H1 (cell line): ENCODE results near the gene TSPAN3. TPM values are rescaled to one million over a fixed set of nuclear protein-coding genes. Genes with fewer than 3 reads are reported as not detected.

Experiments used
- CTCF ChIA-PET: fragments of 300-600 bp; sonication (Branson Sonifier 250); formaldehyde crosslinking; loops from one replicate; lab custom pipeline; 2021; ENCODE audit not compliant: partially characterized antibody; lab: Charles Lee
- POLR2A ChIA-PET: fragments of 300-600 bp; sonication (Branson Sonifier 250); formaldehyde crosslinking; loops from one replicate; lab custom pipeline; 2021; ENCODE audit warnings: inconsistent platforms; ENCODE audit not compliant: partially characterized antibody; lab: Charles Lee
- DNase-seq, 2 experiments: peaks; one replicate each; pipeline versions ENCODE4 v3.0.0 to v3.0.0-alpha.2; 2010 to 2022; ENCODE audit warnings: low spot score in 2 of 2, low read depth in 1 of 2, mixed read lengths in 1 of 2
- FAIRE-seq: peaks from 2 replicates; lab custom pipeline; 2011; peaks lifted over from hg19 to GRCh38; lab: Jason Lieb, UNC
- H2AFZ ChIP-seq: 2 replicates; pipeline ENCODE4 v1.8.1; 2012; ENCODE audit warnings: low read length, inconsistent platforms
- H2AK5ac ChIP-seq: 2 replicates; pipeline ENCODE4 v1.6.1; 2013; ENCODE audit warnings: low read depth, low read length
- H2BK120ac ChIP-seq: replicated peaks from 2 replicates; pipeline ENCODE3; 2013; ENCODE audit warnings: low read depth, low read length, inconsistent platforms
- H2BK12ac ChIP-seq: 2 replicates; pipeline ENCODE4 v1.6.1; 2013; ENCODE audit warnings: low read depth, low read length
- H2BK15ac ChIP-seq: 2 replicates; pipeline ENCODE4 v1.6.1; 2013; ENCODE audit warnings: low read length
- H2BK20ac ChIP-seq: 2 replicates; pipeline ENCODE4 v1.6.1; 2013; ENCODE audit warnings: low read length
- H2BK5ac ChIP-seq: 2 replicates; pipeline ENCODE4 v1.6.1; 2013; ENCODE audit warnings: low read depth, low read length
- H3K14ac ChIP-seq: 2 replicates; pipeline ENCODE4 v1.6.1; 2013; ENCODE audit warnings: inconsistent platforms; ENCODE audit not compliant: insufficient read length
- H3K18ac ChIP-seq: 2 replicates; pipeline ENCODE4 v1.6.1; 2013; ENCODE audit warnings: low read length; ENCODE audit errors: extremely low read depth
- H3K23ac ChIP-seq: 2 replicates; pipeline ENCODE4 v1.6.1; 2013; ENCODE audit warnings: inconsistent platforms; ENCODE audit not compliant: insufficient read length
- H3K23me2 ChIP-seq: 2 replicates; pipeline ENCODE4 v1.6.1; 2013; ENCODE audit warnings: low read depth, low read length
- H3K27ac ChIP-seq: 2 replicates; pipeline ENCODE4 v1.6.1; 2011; ENCODE audit warnings: low read depth, low read length, inconsistent platforms
- H3K27me3 ChIP-seq, 4 experiments: replicated peaks in 1 of 4; 1 replicate in 1 of 4; 2 replicates in 3 of 4; pipeline versions ENCODE4 v1.6.1 to v1.8.1; 2011 to 2013; ENCODE audit warnings: low read length in 3 of 4, mild to moderate bottlenecking in 3 of 4, inconsistent platforms in 2 of 4, mixed read lengths in 2 of 4, moderate library complexity in 1 of 4; ENCODE audit not compliant: control insufficient read depth in 3 of 4, insufficient read depth in 3 of 4; ENCODE audit errors: extremely low read depth in 1 of 4
- H3K36me3 ChIP-seq, 4 experiments: 2 replicates each; pipeline versions ENCODE4 v1.6.1 to v1.8.1; 2011 to 2013; ENCODE audit warnings: mild to moderate bottlenecking in 4 of 4, low read length in 3 of 4, moderate library complexity in 2 of 4, control low read depth in 1 of 4, inconsistent platforms in 1 of 4; ENCODE audit not compliant: insufficient read depth in 4 of 4, control insufficient read depth in 2 of 4
- H3K4ac ChIP-seq: replicated peaks from 2 replicates; pipeline ENCODE3; 2013; ENCODE audit warnings: low read length, low read depth, mixed read lengths, inconsistent platforms; ENCODE audit not compliant: insufficient read length
- H3K4me1 ChIP-seq, 4 experiments: replicated peaks in 1 of 4; 1 replicate in 1 of 4; 2 replicates in 3 of 4; pipeline versions ENCODE4 v1.6.1 to v1.8.1; 2011 to 2013; ENCODE audit warnings: low read length in 3 of 4, inconsistent platforms in 2 of 4, mixed read lengths in 1 of 4; ENCODE audit not compliant: insufficient read depth in 4 of 4, control insufficient read depth in 3 of 4
- H3K4me2 ChIP-seq, 2 experiments: 2 replicates each; pipeline versions ENCODE4 v1.6.1 to v1.8.1; 2011 to 2013; ENCODE audit warnings: low read depth in 2 of 2, low read length in 2 of 2, control low read depth in 1 of 2, inconsistent platforms in 1 of 2, mild to moderate bottlenecking in 1 of 2; ENCODE audit not compliant: insufficient read depth in 1 of 2
- H3K4me3 ChIP-seq, 4 experiments: fragments of 200-600, 300-600 bp in 1 of 4; sonication (generic), shearing (Covaris generic), sonication (Bioruptor Twin) in 1 of 4; 2 replicates each; pipeline versions ENCODE4 v1.5.1 to v1.8.1; 2011 to 2016; ENCODE audit warnings: low read length in 4 of 4, low read depth in 3 of 4, control low read depth in 2 of 4, inconsistent platforms in 2 of 4, mild to moderate bottlenecking in 2 of 4, mixed read lengths in 1 of 4, moderate library complexity in 1 of 4; ENCODE audit not compliant: insufficient read depth in 2 of 4; ENCODE audit errors: extremely low read depth in 1 of 4
- H3K56ac ChIP-seq: replicated peaks from 2 replicates; pipeline ENCODE3; 2013; ENCODE audit warnings: low read depth, mild to moderate bottlenecking, mixed read lengths, low read length, inconsistent platforms; ENCODE audit not compliant: insufficient read length
- H3K79me1 ChIP-seq: 2 replicates; pipeline ENCODE4 v1.6.1; 2013; ENCODE audit warnings: low read depth, low read length, control low read depth
- H3K79me2 ChIP-seq, 2 experiments: 2 replicates each; pipeline versions ENCODE4 v1.6.1 to v1.8.1; 2012 to 2013; ENCODE audit warnings: low read length in 2 of 2, mild to moderate bottlenecking in 2 of 2, inconsistent platforms in 1 of 2; ENCODE audit not compliant: insufficient read depth in 2 of 2, control insufficient read depth in 1 of 2
- H3K9ac ChIP-seq, 4 experiments: replicated peaks in 1 of 4; 1 replicate in 1 of 4; 2 replicates in 3 of 4; pipeline versions ENCODE4 v1.6.1 to v1.8.1; 2011 to 2013; ENCODE audit warnings: low read depth in 3 of 4, low read length in 3 of 4, control low read depth in 2 of 4, mild to moderate bottlenecking in 2 of 4, moderate library complexity in 2 of 4, inconsistent platforms in 1 of 4; ENCODE audit errors: extremely low read depth in 1 of 4
- H3K9me3 ChIP-seq, 2 experiments: 2 replicates each; pipeline versions ENCODE4 v1.6.1 to v1.8.1; 2012 to 2013; ENCODE audit warnings: mild to moderate bottlenecking in 2 of 2, moderate library complexity in 2 of 2, control low read depth in 1 of 2, inconsistent platforms in 1 of 2, low read depth in 1 of 2, low read length in 1 of 2, mixed read lengths in 1 of 2; ENCODE audit not compliant: insufficient read depth in 2 of 2
- H4K20me1 ChIP-seq, 2 experiments: replicated peaks in 1 of 2; 2 replicates each; pipeline versions ENCODE3 to v1.8.1; 2011 to 2013; ENCODE audit warnings: inconsistent platforms in 2 of 2, low read length in 2 of 2, mild to moderate bottlenecking in 1 of 2; ENCODE audit not compliant: insufficient read depth in 2 of 2, control insufficient read depth in 1 of 2
- H4K5ac ChIP-seq: 2 replicates; pipeline ENCODE4 v1.6.1; 2013; ENCODE audit warnings: low read length, low read depth, mixed read lengths, inconsistent platforms; ENCODE audit not compliant: insufficient read length
- H4K8ac ChIP-seq: 2 replicates; pipeline ENCODE4 v1.8.0; 2013; ENCODE audit warnings: mild to moderate bottlenecking, moderate library complexity, low read length, inconsistent platforms; ENCODE audit not compliant: insufficient read depth; ENCODE audit errors: extremely low read depth
- H4K91ac ChIP-seq: replicated peaks from 2 replicates; pipeline ENCODE3; 2013; ENCODE audit warnings: low read length, mixed read lengths, inconsistent platforms; ENCODE audit not compliant: insufficient read length
- BRCA1 ChIP-seq: IDR thresholded peaks from 2 replicates; pipeline ENCODE4 v1.6.1; 2012; ENCODE audit warnings: low read depth, low read length, improper control_type of control experiment
- CTCF ChIP-seq, 3 experiments: IDR thresholded peaks; 1 replicate in 2 of 3; 2 replicates in 1 of 3; pipeline versions ENCODE4 v1.5.1 to v1.6.1; 2011; ENCODE audit warnings: low read length in 3 of 3, mild to moderate bottlenecking in 3 of 3, inconsistent platforms in 2 of 3, low read depth in 1 of 3, moderate library complexity in 1 of 3; ENCODE audit not compliant: insufficient read depth in 1 of 3; ENCODE audit errors: control extremely low read depth in 1 of 3
- FOSL1 ChIP-seq: IDR thresholded peaks from 2 replicates; pipeline ENCODE4 v1.6.1; 2011; ENCODE audit warnings: mild to moderate bottlenecking, low read depth, low read length, moderate library complexity; ENCODE audit not compliant: insufficient read depth
- RAD21 ChIP-seq, 2 experiments: IDR thresholded peaks in 1 of 2; conservative IDR thresholded peaks in 1 of 2; 2 replicates each; pipeline ENCODE4 v1.6.1; 2011; ENCODE audit warnings: low read depth in 2 of 2, low read length in 2 of 2, improper control_type of control experiment in 1 of 2, inconsistent platforms in 1 of 2, mild to moderate bottlenecking in 1 of 2, moderate library complexity in 1 of 2
- RBBP5 ChIP-seq: IDR thresholded peaks from 2 replicates; pipeline ENCODE4 v1.7.1; 2012; ENCODE audit warnings: low read depth, mild to moderate bottlenecking, inconsistent platforms, low read length, moderate library complexity, borderline replicate concordance
- SP1 ChIP-seq: IDR thresholded peaks from 2 replicates; pipeline ENCODE4 v1.6.1; 2011; ENCODE audit warnings: low read depth, low read length
- WGBS, 2 experiments: shearing (Covaris generic) in 1 of 2; methylation state at CpG; one replicate each; pipeline versions ENCODE4 v1.1.6 to v1.1.7; 2013 to 2015; ENCODE audit warnings: low lambda C conversion rate in 2 of 2, mixed read lengths in 2 of 2, inconsistent platforms in 1 of 2, low coverage in 1 of 2, missing lambda C conversion rate in 1 of 2; ENCODE audit not compliant: insufficient replicate concordance in 2 of 2, insufficient coverage in 1 of 2, insufficient read length in 1 of 2; ENCODE audit errors: extremely low coverage in 1 of 2, missing lambda C conversion rate in 1 of 2; 5-methylcytosine and 5-hydroxymethylcytosine counted together
- polyA plus RNA-seq, 7 experiments: library from polyadenylated mRNA; depleted of rRNA in 3 of 7; stranded (reverse) in 5 of 7; unstranded in 2 of 7; fragments of >200 nt in 5 of 7; fragments of 200-250 nt in 2 of 7; gene quantifications; 1 replicate in 5 of 7; 2 replicates in 1 of 7; 4 replicates in 1 of 7; pipeline versions ENCODE4 v1.2.1 to v1.2.3, GENCODE V29; 2011 to 2013; ENCODE audit warnings: missing spikeins in 2 of 7, mixed read lengths in 2 of 7
- total RNA-seq: library from RNA; stranded (reverse); fragmentation: NEBNext Ultra II Directional; extraction: Animal tissue kit (Norgen Biotek cat#: 25700); gene quantifications from 2 replicates; pipeline ENCODE4 v1.2.1, GENCODE V29; 2021

Gene TSPAN3
- total and polyA plus RNA-seq, 2 of the 8 experiments (the other 6 are each of a cell fraction or from before 2014, with no cell fraction given) = 107 to 238 TPM

- no peak overlapping the region for H3K23ac ChIP-seq
- no peak overlapping the region for H2BK120ac ChIP-seq
- no peak overlapping the region for H3K27ac ChIP-seq
- H3K4me1 ChIP-seq = peaks cover 0 to 4% (median 0%) of the 10 kb centered on the region in 4 experiments; a peak in 4 of 7 replicates
- H2BK5ac ChIP-seq = no peak overlapping the region
- H4K91ac ChIP-seq = no peak overlapping the region
- H4K5ac ChIP-seq = no peak overlapping the region
- H2BK20ac ChIP-seq = no peak overlapping the region
- no peak for TF ChIP-seq RBBP5
- no peak for TF ChIP-seq BRCA1
- TF ChIP-seq SP1 = no peak
- TF ChIP-seq FOSL1 = no peak
- TF ChIP-seq CTCF (IDR thresholded peaks at IDR 0.05; ENCODE audit: control extremely low read depth in 1 of 3, insufficient read depth in 1 of 3, low read depth in 1 of 3, low read length in 3 of 3) = peak in 2 of 3 experiments; percentile 60 to 66; a peak in 2 of 4 replicates
- TF ChIP-seq RAD21 (IDR thresholded peaks at IDR 0.05 in 1 of 2, conservative IDR thresholded peaks at IDR 0.05 in 1 of 2; ENCODE audit: low read depth in 2 of 2, low read length in 2 of 2) = peak; percentile 81 to 85
- TF ChIP-seq, all 59 proteins: peak for 2
- no peak overlapping the region for H2AK5ac ChIP-seq
- ChIA-PET CTCF (interaction anchor here (0.7 to 6.8 kb wide), 39 partner anchors 9 to 703 kb away, joined by 3 to 75 read pairs (median 4); no protein-coding TSS in a partner anchor), POLR2A (interaction anchor here (0.6 kb wide), 1 partner anchor 389 kb away, joined by 3 read pairs; no protein-coding TSS in a partner anchor)
- DNase-seq = no peak
- no peak overlapping the region for H3K4ac ChIP-seq
- no peaks in the 10 kb centered on the region for H3K27me3 ChIP-seq
- 71% methylated on average over 3 of the region's 3 CpGs; no CpG with 5 or more reads in 1 of the 2 experiments for WGBS, 2 experiments
- H3K9ac ChIP-seq = no peak overlapping the region
- H2BK12ac ChIP-seq = no peak overlapping the region
- no peak for FAIRE-seq
- no peak overlapping the region for H3K4me3 ChIP-seq
- H3K23me2 ChIP-seq = no peaks in the 10 kb centered on the region
- H3K79me2 ChIP-seq = no peaks in the 10 kb centered on the region
- no peaks in the 10 kb centered on the region for H3K79me1 ChIP-seq
- H3K36me3 ChIP-seq = 0 out of 8 replicates have a peak, but pooled peaks cover 0 to 2% (median 0%) of the 10 kb centered on the region in 4 experiments
- H3K18ac ChIP-seq = no peak overlapping the region
- H3K56ac ChIP-seq = no peak overlapping the region
- no peak overlapping the region for H3K4me2 ChIP-seq
- no peak overlapping the region for H3K14ac ChIP-seq
- H4K8ac ChIP-seq = no peak overlapping the region
- no peaks in the 10 kb centered on the region for H4K20me1 ChIP-seq
- H3K9me3 ChIP-seq = no peaks in the 10 kb centered on the region
- no peak overlapping the region for H2BK15ac ChIP-seq
- H2AFZ ChIP-seq = no peak overlapping the region
Measured at GRCh38 chr15:77118882-77119321, 48.0 kb upstream of the TSPAN3 start.
